Mesenteric fat pad (tissue), 1 donor: ENCODE measurements around the gene KRT36. TPM values are rescaled to one million over a fixed set of nuclear protein-coding genes. Genes with fewer than 3 reads are reported as not detected.

Source experiments
- DNase-seq: peaks from one replicate; pipeline ENCODE4 v3.0.0-alpha.2; 2020; ENCODE audit warnings: low spot score
- microRNA-seq: library from miRNA; unstranded; fragments of <30 nt; microRNA quantifications from one replicate; pipeline ENCODE4 v1.2.0, GENCODE V29; 2020; ENCODE audit warnings: borderline number of aligned reads
- total RNA-seq: library from RNA; stranded (reverse); fragmentation: NEBNext Ultra II Directional; extraction: Animal tissue kit (Norgen Biotek cat#: 25700); gene quantifications from one replicate; pipeline ENCODE4 v1.2.1, GENCODE V29; 2021
- donor health status: DM: yes; HTN: yes; CAD: no.

Gene KRT36
- total RNA-seq, 1 donor from 2014 or later: not detected

GRCh38 chr17:41442739-41443138 is 47.0 kb downstream of the KRT36 start:
- peak; percentile 3 for DNase-seq

- no peak for DNase-seq
Observed at GRCh38 chr17:41440531-41441033, 49.1 kb downstream of the KRT36 start, which contains the start of gene KRT38. TSS of gene KRT38 (minus strand) at chr17:41440983. CDS start at chr17:41440921, 62 bp downstream.

- no peak for DNase-seq
Observed at GRCh38 chr17:41439375-41439774, 50.3 kb downstream of the KRT36 start.

GRCh38 chr17:41437769-41438168 is 51.9 kb downstream of the KRT36 start:
- DNase-seq: no peak

- DNase-seq: no peak
Observed at GRCh38 chr17:41437254-41437653, 52.5 kb downstream of the KRT36 start.

Small RNAs within 50 kb of the gene (microRNA-seq; reads per million reads assigned to microRNA genes)
- not detected for gene MIR6510

Other genes with a start within 250 kb of the KRT36 start
- gene KRTAP9-4, start 240.2 kb downstream of the KRT36 start, total RNA-seq: not detected
- not detected for gene KRTAP9-9, start 234.5 kb downstream of the KRT36 start, total RNA-seq
- gene KRTAP9-6, start 224.5 kb downstream of the KRT36 start, total RNA-seq: not detected
- not detected for gene KRTAP9-7, start 214.2 kb downstream of the KRT36 start, total RNA-seq
- gene KRTAP29-1, start 187.1 kb downstream of the KRT36 start, total RNA-seq: not detected
- not detected for gene KRTAP16-1, start 180.6 kb downstream of the KRT36 start, total RNA-seq
- not detected for gene KRTAP17-1, start 174.2 kb downstream of the KRT36 start, total RNA-seq
- not detected for gene KRT33A, start 139.1 kb downstream of the KRT36 start, total RNA-seq
- not detected for gene KRT33B, start 120.1 kb downstream of the KRT36 start, total RNA-seq
- gene KRT34, start 107.6 kb downstream of the KRT36 start, total RNA-seq: not detected
- gene KRT31, start 92.3 kb downstream of the KRT36 start, total RNA-seq: not detected
- not detected for gene KRT37, start 65.3 kb downstream of the KRT36 start, total RNA-seq
- gene KRT38, start 48.9 kb downstream of the KRT36 start, total RNA-seq: not detected
- gene KRT32, start 22.5 kb downstream of the KRT36 start, total RNA-seq: not detected
- gene KRT35, start 8.8 kb downstream of the KRT36 start, total RNA-seq: not detected
- not detected for gene KRT13, start 15.7 kb upstream of the KRT36 start, total RNA-seq
- not detected for gene KRT15, start 29.0 kb upstream of the KRT36 start, total RNA-seq
- 1.8 TPM for gene KRT19, start 38.4 kb upstream of the KRT36 start, total RNA-seq
- not detected for gene KRT9, start 82.1 kb upstream of the KRT36 start, total RNA-seq
- gene KRT14, start 97.0 kb upstream of the KRT36 start, total RNA-seq: 1.00 TPM
- gene KRT16, start 122.9 kb upstream of the KRT36 start, total RNA-seq: 5.5 TPM
- gene KRT17, start 134.7 kb upstream of the KRT36 start, total RNA-seq: not detected
- gene EIF1, start 199.0 kb upstream of the KRT36 start, total RNA-seq: 972 TPM
- gene GAST, start 222.4 kb upstream of the KRT36 start, total RNA-seq: not detected
- 0.13 TPM for gene HAP1, start 244.7 kb upstream of the KRT36 start, total RNA-seq